Panc1 (cell line): ENCODE measurements around the gene PLCB4.

ENCODE experiments used
- CTCF ChIP-seq: fragments of 450-650 bp; IDR thresholded peaks from 2 replicates; pipeline ENCODE4 v1.5.1; 2017; ENCODE audit warnings: mild to moderate bottlenecking
- TCF7L2 ChIP-seq: IDR thresholded peaks from 2 replicates; pipeline ENCODE4 v1.6.1; 2011; ENCODE audit warnings: mild to moderate bottlenecking, low read depth, low read length, inconsistent platforms

- TF ChIP-seq CTCF (no peak), TCF7L2 (no peak)
Measured at GRCh38 chr20:9110916-9111432, 42.1 kb downstream of the PLCB4 start.
